Measurements from ENCODE around the gene ZNF784. TPM values are rescaled to one million over a fixed set of nuclear protein-coding genes. Genes with fewer than 3 reads are reported as not detected.

ZNF784 gene
- total and polyA plus RNA-seq, 9 of the 15 experiments (the other 6 are each of a cell fraction or from before 2014, with no cell fraction given), result 0.14 to 6.1 (median 2.1) TPM

DNA sequence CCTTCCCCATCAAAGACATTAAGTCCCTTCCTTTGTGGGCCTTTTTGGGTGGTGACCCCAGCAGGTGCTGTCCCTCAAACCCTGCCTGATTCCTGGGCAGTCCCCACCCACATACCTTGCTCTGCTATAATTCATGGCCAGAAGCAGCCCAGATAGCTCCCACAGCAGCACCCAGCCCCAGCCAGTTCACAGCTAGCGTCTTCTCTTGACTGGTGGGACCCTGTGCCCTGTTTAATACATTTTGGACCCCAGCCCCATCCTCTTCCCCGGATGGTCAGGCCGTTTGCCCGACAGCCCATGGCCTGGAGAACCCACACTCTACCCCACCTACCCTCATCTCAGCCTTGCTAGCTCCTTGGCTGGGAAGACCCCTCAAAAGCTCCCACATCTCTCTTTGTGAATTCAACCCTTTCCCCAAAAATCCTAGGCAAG lies 25.8 kb upstream of the ZNF784 start:
- Histone ChIP-seq H3K4me2 (ENCODE audit: insufficient read depth, low read length) (no peak overlapping the region), H3K4me1 (replicated peaks in 1 of 2; ENCODE audit: control insufficient read depth in 2 of 2, insufficient read depth in 2 of 2, low read length in 2 of 2) (peaks cover 16 to 74% of the 10 kb centered on the region in 2 experiments; a peak in 4 of 5 replicates), H3K27ac (ENCODE audit: extremely low read depth, low read depth, low read length) (no peak overlapping the region), H3K79me2 (ENCODE audit: control insufficient read depth, insufficient read depth, low read length) (peaks cover 40% of the 10 kb centered on the region), H3K4me3 (no peak overlapping the region), H3K36me3 (ENCODE audit: control insufficient read depth, insufficient read depth, low read length) (peaks cover 39% of the 10 kb centered on the region; the same call in 2 of the 3 replicates), H2AFZ (ENCODE audit: low read depth, low read length) (no peak overlapping the region), H4K20me1 (replicated peaks; ENCODE audit: control insufficient read depth, insufficient read depth, low read length) (no peaks in the 10 kb centered on the region), H3K9me1 (ENCODE audit: control insufficient read depth, insufficient read depth, low read length) (no peaks in the 10 kb centered on the region), H3K27me3 (ENCODE audit: control insufficient read depth in 2 of 2, insufficient read depth in 2 of 2, low read length in 2 of 2) (no peaks in the 10 kb centered on the region), H3K9ac (ENCODE audit: insufficient read depth in 1 of 2, low read depth in 2 of 2, low read length in 2 of 2) (no peak overlapping the region), H3K9me3 (replicated peaks; ENCODE audit: control insufficient read depth, insufficient read depth, low read depth, low read length) (no peaks in the 10 kb centered on the region)
- POLR2A ChIA-PET, result no interaction called here
- in situ Hi-C loops (cut with MboI), result no loop called here
- FAIRE-seq (no peak), ATAC-seq (no peak), DNase-seq (ENCODE audit: extremely low read depth in 1 of 4, low spot score in 3 of 4) (no peak)
- intact Hi-C loops (cut with micrococcal nuclease), result no loop called here
- no peak for TF ChIP-seq ZC3H4 (CRISPR knock-in tag; IDR thresholded peaks at IDR 0.05; ENCODE audit: borderline replicate concordance)
- no peak for TF ChIP-seq TCF3 (CRISPR knock-in tag; IDR thresholded peaks at IDR 0.05)
- TF ChIP-seq ZNF766 (CRISPR knock-in tag; conservative IDR thresholded peaks at IDR 0.05), result no peak
- no peak for TF ChIP-seq ZNF408 (CRISPR knock-in tag; IDR thresholded peaks at IDR 0.05; ENCODE audit: low read depth)
- TF ChIP-seq ETV5 (CRISPR knock-in tag; IDR thresholded peaks at IDR 0.05; ENCODE audit: low read depth), result no peak
- TF ChIP-seq MTA3 (IDR thresholded peaks at IDR 0.05; ENCODE audit: borderline replicate concordance), result no peak
- no peak for TF ChIP-seq HNRNPH1 (optimal IDR thresholded peaks at IDR 0.05; ENCODE audit: low read depth, low read length)
- no peak for TF ChIP-seq CEBPZ (IDR thresholded peaks at IDR 0.05; ENCODE audit: borderline replicate concordance, low read depth, low read length)
- no peak for TF ChIP-seq TEAD4 (IDR thresholded peaks at IDR 0.05; ENCODE audit: low read length)
- no peak for TF ChIP-seq TEAD4 (CRISPR knock-in tag; IDR thresholded peaks at IDR 0.05; ENCODE audit: borderline replicate concordance)
- CTCF ChIA-PET (ENCODE audit: low intra/inter-chr PET ratio), result no interaction called here
- no TSS peak for BruUV-seq (replicated peaks)
- WGBS (ENCODE audit: insufficient coverage, low coverage, missing lambda C conversion rate), result 96% methylated on average over 4 of the region's 4 CpGs

All from K562 (cell line).